Upper lobe of left lung (tissue), 4 donors: Measurements from ENCODE around the gene RTL3.

Experiments
- CTCF ChIP-seq, 6 experiments: fragments of 450-650 bp in 4 of 6; fragments of 200-600 bp in 2 of 6; sonication (generic) in 2 of 6; IDR thresholded peaks; one replicate each; pipeline ENCODE4 v1.5.1; 2016 to 2019; ENCODE audit warnings: antibody characterized with exemption in 6 of 6
- POLR2A ChIP-seq, 4 donors: fragments of 450-650 bp; IDR thresholded peaks; one replicate each; pipeline ENCODE4 v1.5.1; 2016 to 2017; ENCODE audit warnings: antibody characterized with exemption in 4 of 4, mild to moderate bottlenecking in 2 of 4
- POLR2AphosphoS5 ChIP-seq, 2 donors: sonication (generic); formaldehyde crosslinking; IDR thresholded peaks; one replicate each; pipeline ENCODE4 v1.5.1; 2017; ENCODE audit warnings: antibody characterized with exemption in 2 of 2

DNA sequence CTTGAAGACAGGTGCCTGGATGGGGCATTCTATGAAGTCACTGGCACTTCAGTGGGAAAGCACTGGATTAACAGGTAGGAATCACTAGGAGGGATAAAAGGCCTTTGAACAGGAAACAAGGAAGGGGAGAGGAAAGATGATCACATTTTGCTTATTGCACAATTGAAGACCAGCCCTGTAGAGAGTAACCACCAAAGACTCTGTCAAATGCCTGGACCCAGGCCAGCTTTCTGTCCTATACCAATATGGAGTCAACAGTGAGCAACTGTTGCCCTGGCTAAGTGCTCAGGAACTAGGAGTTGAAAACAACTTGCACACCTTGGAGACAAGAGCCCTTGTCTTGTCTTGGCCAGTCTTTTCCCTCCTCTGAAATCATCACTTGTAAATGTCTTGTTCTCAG is 14.1 kb upstream of the RTL3 start:
- TF ChIP-seq POLR2A (IDR thresholded peaks at IDR 0.05) (no peak), CTCF (IDR thresholded peaks at IDR 0.05) (no peak), POLR2AphosphoS5 (IDR thresholded peaks at IDR 0.05) (no peak)
